ENCODE results near the gene PDE10A.

DNA sequence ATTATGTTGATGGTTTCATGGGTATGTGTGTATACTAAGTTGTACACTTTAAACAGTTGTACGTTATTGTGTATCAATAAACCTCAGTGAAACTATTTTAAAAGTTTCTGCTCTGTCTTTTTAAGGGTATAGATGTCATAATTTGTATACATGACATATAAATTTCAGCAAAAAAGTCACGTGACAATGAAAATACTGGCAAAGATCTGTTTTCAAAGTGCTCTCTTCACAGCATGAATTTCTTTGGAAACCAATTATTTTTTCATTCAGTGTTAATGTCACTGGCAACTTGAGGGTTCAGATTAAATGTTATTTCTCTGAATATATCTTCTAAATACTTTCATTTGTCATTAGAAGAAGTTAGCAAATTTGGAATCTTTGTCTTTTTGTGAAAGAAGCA is 261.9 kb downstream of the PDE10A start:
- TF ChIP-seq, protein P1, sequence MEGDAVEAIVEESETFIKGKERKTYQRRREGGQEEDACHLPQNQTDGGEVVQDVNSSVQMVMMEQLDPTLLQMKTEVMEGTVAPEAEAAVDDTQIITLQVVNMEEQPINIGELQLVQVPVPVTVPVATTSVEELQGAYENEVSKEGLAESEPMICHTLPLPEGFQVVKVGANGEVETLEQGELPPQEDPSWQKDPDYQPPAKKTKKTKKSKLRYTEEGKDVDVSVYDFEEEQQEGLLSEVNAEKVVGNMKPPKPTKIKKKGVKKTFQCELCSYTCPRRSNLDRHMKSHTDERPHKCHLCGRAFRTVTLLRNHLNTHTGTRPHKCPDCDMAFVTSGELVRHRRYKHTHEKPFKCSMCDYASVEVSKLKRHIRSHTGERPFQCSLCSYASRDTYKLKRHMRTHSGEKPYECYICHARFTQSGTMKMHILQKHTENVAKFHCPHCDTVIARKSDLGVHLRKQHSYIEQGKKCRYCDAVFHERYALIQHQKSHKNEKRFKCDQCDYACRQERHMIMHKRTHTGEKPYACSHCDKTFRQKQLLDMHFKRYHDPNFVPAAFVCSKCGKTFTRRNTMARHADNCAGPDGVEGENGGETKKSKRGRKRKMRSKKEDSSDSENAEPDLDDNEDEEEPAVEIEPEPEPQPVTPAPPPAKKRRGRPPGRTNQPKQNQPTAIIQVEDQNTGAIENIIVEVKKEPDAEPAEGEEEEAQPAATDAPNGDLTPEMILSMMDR (IDR thresholded peaks at IDR 0.05), result no peak
- TF ChIP-seq POLR2A (IDR thresholded peaks at IDR 0.05), result no peak
